IPS-20b (cell line): ENCODE results near the gene AK3.
"Not testable (repeated sequence)": the region's sequence is repeated elsewhere in the genome, so short reads cannot be mapped to it uniquely, and the experiment has no call there.

Experiments used
- H3K27ac ChIP-seq: one replicate; pipeline ENCODE4 v1.5.1; 2013; ENCODE audit warnings: low read length
- H3K27me3 ChIP-seq: 2 replicates; pipeline ENCODE4 v1.6.1; 2013; ENCODE audit warnings: mild to moderate bottlenecking, low read length, inconsistent platforms; ENCODE audit not compliant: insufficient read depth
- H3K36me3 ChIP-seq: 2 replicates; pipeline ENCODE4 v1.6.1; 2013; ENCODE audit warnings: low read depth, mild to moderate bottlenecking, inconsistent platforms, low read length, moderate library complexity; ENCODE audit not compliant: insufficient read depth
- H3K4me1 ChIP-seq: 2 replicates; pipeline ENCODE4 v1.6.1; 2013; ENCODE audit warnings: mild to moderate bottlenecking, control low read depth, inconsistent platforms, low read length, moderate library complexity; ENCODE audit not compliant: insufficient read depth
- H3K4me3 ChIP-seq: 2 replicates; pipeline ENCODE4 v1.5.1; 2013; ENCODE audit warnings: mild to moderate bottlenecking, low read length, inconsistent platforms
- H3K9ac ChIP-seq: 2 replicates; pipeline ENCODE4 v1.6.1; 2013; ENCODE audit warnings: low read depth, mild to moderate bottlenecking, inconsistent platforms, low read length, moderate library complexity
- H3K9me3 ChIP-seq: 2 replicates; pipeline ENCODE4 v1.6.1; 2013; ENCODE audit warnings: mild to moderate bottlenecking, low read depth, low read length, inconsistent platforms; ENCODE audit not compliant: insufficient read depth

AK3 gene

DNA sequence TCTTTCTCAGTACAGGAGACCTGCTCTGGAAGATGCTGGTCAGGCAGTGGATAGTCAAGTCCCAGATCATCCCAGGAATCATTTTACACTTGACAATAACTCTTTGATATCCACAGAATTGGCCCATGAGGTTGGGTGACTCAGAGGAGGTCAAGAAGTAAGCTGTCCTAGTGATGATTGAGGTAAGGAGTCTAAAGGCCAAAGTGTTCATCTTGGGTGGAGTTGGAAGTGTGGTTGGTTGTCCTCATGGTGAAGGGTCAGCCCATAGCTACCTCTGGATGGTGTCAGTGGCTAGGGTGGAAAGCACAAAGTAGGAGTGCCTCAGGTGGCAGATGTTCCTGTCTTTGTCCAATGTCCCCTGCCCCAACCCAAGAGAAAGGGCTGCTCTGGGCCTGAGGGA, 27.7 kb upstream of the AK3 start:
- no peak overlapping the region for H3K27ac ChIP-seq
- H3K27me3 ChIP-seq: no peaks in the 10 kb centered on the region
- no peaks in the 10 kb centered on the region for H3K36me3 ChIP-seq
- peaks cover under 1% of the 10 kb centered on the region; the same call in 1 of the 2 replicates for H3K4me1 ChIP-seq
- no peaks in the 10 kb centered on the region for H3K9me3 ChIP-seq
- H3K9ac ChIP-seq: no peak overlapping the region
- no peak overlapping the region for H3K4me3 ChIP-seq

DNA sequence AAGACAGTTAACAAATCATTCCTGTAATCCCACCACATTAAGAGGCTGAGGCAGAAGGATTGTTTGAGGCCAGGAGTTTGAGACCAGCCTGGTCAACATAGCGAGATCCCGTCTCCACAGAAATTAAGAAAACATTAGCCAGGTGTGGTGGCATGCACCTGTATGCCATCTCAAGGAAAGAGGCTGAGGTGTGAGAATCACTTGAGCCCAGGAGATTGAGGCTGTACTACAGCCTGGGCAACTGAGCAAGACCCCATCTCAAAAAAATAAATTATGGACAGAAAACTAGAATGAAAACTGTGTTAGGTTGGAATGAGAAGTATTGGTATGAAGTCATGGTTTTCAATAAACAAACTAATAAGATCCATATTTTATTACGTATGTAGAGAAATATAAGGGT, 23.0 kb upstream of the AK3 start:
- H3K27me3 ChIP-seq: no peaks in the 10 kb centered on the region
- H3K4me1 ChIP-seq: peaks cover 7% of the 10 kb centered on the region; the same call in 1 of the 2 replicates
- no peak overlapping the region for H3K27ac ChIP-seq
- no peak overlapping the region for H3K9ac ChIP-seq
- H3K9me3 ChIP-seq: no peaks in the 10 kb centered on the region
- no peak overlapping the region for H3K4me3 ChIP-seq
- no peaks in the 10 kb centered on the region for H3K36me3 ChIP-seq

DNA sequence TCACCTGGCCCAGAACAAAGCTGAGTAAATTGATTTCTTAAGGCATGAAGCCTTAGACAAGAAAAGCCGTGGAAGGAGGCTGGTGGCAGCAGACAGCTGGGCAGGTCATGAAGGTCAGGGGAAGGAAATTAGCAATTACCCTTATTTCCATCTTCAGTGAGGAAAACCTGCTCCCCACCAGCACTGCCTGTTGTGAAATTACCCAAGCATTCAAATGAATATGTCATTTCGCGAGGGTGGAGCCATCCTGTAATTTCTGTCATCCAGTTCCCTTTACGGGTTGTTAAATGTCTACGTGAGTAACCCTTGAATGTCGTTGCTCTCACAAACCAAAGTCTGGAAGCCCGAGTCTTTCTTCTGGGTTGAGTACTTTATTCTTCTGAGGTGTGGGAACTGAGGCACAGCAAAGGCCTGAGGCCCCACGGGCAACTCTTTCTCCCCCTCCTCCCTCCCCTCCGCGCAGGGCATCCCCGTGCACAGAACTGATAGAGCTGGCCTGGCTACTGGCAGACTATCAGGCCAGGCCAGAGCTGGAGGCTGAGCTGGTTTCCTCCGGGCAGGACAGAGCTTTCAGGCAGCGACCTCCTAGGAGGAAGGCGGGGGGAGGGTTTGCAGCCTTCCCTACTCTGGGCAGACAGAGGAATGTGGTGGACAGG, 22.0 kb upstream of the AK3 start:
- Histone ChIP-seq H3K4me1 (peaks cover 7% of the 10 kb centered on the region; the same call in 1 of the 2 replicates), H3K4me3 (peak overlapping the region; percentile 10; the same call in 1 of the 2 replicates), H3K27ac (no peak overlapping the region), H3K27me3 (no peaks in the 10 kb centered on the region), H3K9ac (no peak overlapping the region), H3K9me3 (no peaks in the 10 kb centered on the region), H3K36me3 (no peaks in the 10 kb centered on the region)

DNA sequence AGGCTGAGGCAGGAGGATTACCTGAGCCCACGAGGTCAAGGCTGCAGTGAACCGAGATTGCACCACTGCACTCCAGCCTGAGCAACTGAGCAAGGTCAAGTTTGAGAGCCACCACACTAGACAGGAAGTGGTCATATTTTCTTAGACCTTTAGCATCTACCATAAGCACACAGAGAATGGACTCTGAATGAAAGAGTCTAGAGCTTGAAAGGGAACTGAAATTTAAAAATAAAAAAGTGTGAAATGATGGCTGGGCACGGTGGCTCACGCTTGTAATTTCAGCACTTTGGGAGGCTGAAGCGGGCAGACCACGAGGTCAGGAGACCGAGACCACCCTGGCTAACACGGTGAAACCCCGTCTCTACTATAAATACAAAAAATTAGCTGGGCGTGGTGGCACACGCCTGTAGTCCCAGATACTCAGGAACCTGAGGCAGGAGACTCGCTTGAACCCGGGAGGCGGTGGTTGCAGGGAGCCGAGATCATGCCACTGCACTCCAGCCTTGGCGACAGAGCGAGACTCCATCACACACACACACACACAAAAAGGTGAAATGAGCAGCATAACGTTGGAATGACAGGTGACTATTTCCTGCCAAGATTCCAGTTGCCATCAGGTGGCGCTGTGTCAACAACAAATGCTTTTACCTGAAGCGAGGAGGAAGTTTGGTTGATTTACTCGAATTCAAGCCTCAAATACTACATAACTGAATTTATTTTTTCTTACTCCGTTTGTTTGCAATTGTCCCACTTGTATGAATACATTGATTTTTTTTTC, 21.3 kb upstream of the AK3 start:
- Histone ChIP-seq H3K27ac (no peak overlapping the region), H3K4me1 (peaks cover 7% of the 10 kb centered on the region; the same call in 1 of the 2 replicates), H3K27me3 (no peaks in the 10 kb centered on the region), H3K9ac (no peak overlapping the region), H3K9me3 (no peaks in the 10 kb centered on the region), H3K4me3 (peak overlapping the region; percentile 10; the same call in 1 of the 2 replicates), H3K36me3 (no peaks in the 10 kb centered on the region)

DNA sequence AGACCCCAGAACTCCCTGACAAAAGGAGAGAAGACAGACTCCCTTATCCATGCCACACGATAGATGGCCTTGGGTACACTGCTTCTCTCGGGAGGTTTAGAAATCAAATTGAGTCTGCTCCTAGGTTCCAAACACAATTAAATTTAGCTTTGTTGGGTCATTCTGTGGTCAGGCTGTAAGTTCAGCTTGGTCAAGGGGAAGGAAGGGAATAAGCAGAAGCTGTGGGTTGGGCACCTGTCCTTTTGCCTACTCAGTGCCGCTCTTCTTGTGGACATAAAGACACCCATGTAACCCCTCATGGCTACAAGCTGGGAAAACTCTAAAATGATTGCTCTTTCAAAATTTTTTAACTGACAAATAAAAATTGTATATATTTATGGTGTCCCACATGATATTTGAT, 19.1 kb upstream of the AK3 start:
- no peaks in the 10 kb centered on the region for H3K27me3 ChIP-seq
- no peaks in the 10 kb centered on the region for H3K36me3 ChIP-seq

DNA sequence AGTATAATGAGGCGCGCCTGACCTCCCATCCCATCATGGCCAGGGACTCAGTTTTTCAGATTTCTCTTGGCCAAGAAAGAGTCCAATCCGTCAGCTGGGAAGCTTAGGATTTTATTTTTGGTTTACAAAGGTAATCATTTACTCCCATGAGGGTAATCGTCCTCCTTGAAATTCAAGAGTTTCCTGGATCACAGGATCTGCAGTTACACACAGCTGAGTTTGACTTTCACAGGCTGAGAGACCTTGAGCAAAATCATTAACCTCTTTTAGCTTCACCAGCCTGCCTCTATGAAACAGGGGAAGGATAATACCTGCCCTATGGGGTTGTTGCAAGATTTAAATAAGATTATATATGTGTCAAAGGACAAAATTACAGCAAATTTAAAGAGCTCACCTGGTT, 15.4 kb upstream of the AK3 start:
- Histone ChIP-seq H3K9ac (no peak overlapping the region), H3K9me3 (no peaks in the 10 kb centered on the region), H3K4me1 (no peaks in the 10 kb centered on the region)

More for the DNA sequence above, 19.1 kb upstream of the AK3 start:
- H3K9ac ChIP-seq: no peak overlapping the region
- no peak overlapping the region for H3K27ac ChIP-seq
- H3K9me3 ChIP-seq: no peaks in the 10 kb centered on the region
- no peak overlapping the region for H3K4me3 ChIP-seq
- peaks cover 7% of the 10 kb centered on the region; the same call in 1 of the 2 replicates for H3K4me1 ChIP-seq

DNA sequence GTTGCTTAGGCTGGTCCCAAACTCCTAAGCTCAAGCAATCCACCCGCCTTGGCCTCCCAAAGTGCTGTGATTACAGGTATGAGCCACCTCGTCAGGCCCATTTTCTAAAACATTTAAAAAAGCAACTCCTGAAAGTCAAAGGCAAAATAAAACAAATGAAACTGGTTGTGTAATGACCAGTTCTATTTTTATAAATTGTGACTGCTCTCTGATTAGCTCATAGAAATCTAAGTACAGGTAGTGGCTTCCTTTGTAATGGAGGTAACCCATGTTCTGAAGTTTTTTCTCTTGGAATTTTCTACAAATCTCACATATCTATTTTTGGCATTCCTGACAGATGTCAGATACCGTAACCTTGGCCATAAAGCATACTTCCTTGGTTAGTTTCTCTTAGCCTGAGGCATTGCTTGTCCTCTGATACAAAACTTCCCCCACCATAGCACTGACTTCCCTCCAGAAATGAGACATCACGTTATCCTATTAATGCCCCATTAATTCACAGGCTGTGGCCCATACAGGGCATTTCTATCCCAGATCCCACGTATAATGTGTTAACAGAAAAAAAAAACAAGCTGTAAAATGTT, 14.1 kb upstream of the AK3 start:
- no peak overlapping the region for H3K4me3 ChIP-seq
- no peaks in the 10 kb centered on the region for H3K27me3 ChIP-seq
- no peaks in the 10 kb centered on the region for H3K4me1 ChIP-seq
- H3K27ac ChIP-seq: no peak overlapping the region
- no peaks in the 10 kb centered on the region for H3K36me3 ChIP-seq
- no peak overlapping the region for H3K9ac ChIP-seq
- no peaks in the 10 kb centered on the region for H3K9me3 ChIP-seq

More for the DNA sequence above, 15.4 kb upstream of the AK3 start:
- no peak overlapping the region for H3K4me3 ChIP-seq
- H3K27me3 ChIP-seq: no peaks in the 10 kb centered on the region
- no peaks in the 10 kb centered on the region for H3K36me3 ChIP-seq
- no peak overlapping the region for H3K27ac ChIP-seq

DNA sequence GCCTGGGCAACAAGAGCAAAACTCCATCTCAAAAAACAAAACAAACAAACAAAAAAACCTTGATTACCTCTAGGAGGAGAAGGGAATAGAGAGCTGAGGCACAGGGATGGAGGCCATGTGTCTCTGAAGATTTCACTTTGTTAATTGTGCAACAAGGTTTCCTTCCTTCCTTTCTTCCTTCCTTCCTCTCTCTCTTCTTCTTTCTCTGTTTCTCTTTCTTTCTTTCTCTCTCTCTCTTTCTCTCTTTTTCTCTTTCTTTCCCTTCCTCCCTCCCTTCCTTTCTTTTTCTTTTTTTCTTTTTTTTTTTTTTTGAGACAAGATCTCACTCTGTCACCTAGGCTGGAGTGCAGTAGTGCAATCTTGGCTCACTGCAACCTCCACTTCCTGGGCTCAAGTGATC, 13.5 kb upstream of the AK3 start:
- not testable (repeated sequence) for H3K9me3 ChIP-seq, H3K27ac ChIP-seq, H3K36me3 ChIP-seq, H3K4me1 ChIP-seq, H3K4me3 ChIP-seq, H3K9ac ChIP-seq, H3K27me3 ChIP-seq

DNA sequence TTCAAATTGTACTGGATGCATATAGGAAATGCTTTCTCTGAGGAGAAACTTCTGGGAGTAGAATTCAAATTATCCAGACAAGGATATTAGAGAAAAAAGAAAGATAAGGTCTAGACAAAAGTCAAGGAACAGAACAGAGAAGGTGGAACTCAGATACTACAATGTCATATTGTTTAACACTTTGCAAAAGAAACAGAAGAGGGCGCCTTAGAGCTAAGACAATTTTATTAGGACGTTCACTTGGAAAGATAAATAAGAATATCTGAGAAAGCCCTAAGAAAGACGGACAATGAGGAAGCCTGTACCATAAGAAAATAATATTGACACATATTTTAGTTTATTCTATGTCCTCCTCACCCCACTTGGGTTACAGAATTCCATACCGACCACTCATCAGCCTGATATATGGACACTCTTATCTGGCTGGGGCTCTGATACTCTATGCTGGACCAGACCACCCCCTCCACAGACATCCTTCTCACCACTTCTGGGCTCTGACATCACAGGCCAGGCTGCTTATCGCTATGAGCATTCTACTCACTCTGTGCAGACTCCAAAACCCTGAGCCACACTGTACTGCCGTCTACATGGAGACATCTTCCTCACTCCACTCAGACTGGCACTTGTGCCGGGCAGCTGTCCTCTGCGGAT, 9.1 kb upstream of the AK3 start:
- Histone ChIP-seq H3K4me1 (no peaks in the 10 kb centered on the region), H3K27me3 (no peaks in the 10 kb centered on the region), H3K4me3 (no peak overlapping the region), H3K9me3 (no peaks in the 10 kb centered on the region), H3K9ac (no peak overlapping the region), H3K27ac (no peak overlapping the region), H3K36me3 (no peaks in the 10 kb centered on the region)

DNA sequence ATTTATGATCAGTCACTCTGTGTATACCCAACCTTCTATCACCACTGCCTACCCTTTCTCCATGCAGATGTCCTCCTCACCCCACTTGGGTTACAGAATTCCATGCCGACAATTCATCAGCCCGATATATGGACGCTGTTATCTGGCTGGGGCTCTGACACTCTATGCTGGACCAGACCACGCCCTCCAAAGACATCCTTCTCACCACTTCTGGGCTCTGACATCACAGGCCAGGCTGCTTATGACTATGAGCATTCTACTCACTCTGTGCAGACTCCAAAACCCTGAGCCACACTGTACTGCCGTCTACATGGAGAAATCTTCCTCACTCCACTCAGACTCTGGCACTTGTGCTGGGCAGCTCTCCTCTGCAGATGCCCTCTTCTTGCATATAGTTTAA, 7.6 kb upstream of the AK3 start:
- H3K9ac ChIP-seq: no peak overlapping the region
- no peaks in the 10 kb centered on the region for H3K9me3 ChIP-seq
- H3K27me3 ChIP-seq: no peaks in the 10 kb centered on the region
- H3K4me3 ChIP-seq: no peak overlapping the region
- H3K36me3 ChIP-seq: no peaks in the 10 kb centered on the region
- no peaks in the 10 kb centered on the region for H3K4me1 ChIP-seq
- no peak overlapping the region for H3K27ac ChIP-seq

DNA sequence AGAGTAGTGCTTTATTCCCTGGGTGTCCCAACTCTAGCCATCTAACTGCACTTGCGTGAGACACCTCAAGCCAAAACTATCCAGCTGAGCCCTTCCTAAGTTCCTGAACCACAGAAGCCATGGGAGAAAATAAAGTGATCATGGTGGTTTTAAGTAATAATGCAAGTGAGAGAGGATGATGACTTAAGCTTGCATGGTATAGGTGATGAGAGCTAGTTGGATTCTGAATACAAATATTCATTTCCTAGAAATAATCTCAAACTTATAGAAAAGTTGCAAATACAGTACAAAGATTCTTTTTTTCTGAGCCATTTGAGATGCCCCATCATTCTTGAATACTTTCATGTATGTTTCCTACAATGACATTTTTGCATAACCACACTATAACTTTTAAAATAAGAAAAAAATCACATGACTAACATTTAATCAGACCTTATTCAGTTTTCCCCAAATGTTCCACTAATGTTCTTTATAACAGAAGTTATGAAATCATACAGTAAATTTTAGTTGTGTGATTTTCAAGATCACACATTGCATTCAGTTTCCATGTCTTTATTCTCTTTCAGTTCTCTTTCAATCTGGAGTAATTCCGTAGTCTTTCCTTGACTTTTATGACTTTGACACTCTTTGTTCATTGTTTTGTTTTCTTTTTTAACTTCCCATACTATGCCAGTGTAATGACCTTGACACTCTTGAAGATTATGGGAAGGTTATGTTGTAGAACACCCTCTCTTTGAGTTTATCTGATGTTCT, 5.5 kb upstream of the AK3 start:
- Histone ChIP-seq H3K9ac (no peak overlapping the region), H3K36me3 (no peaks in the 10 kb centered on the region), H3K4me3 (no peak overlapping the region), H3K4me1 (peaks cover 10% of the 10 kb centered on the region; the same call in 1 of the 2 replicates), H3K27me3 (no peaks in the 10 kb centered on the region), H3K27ac (no peak overlapping the region), H3K9me3 (no peaks in the 10 kb centered on the region)
